Heart left ventricle (tissue), 16 donors: Measurements from ENCODE around the gene WNT11. TPM values are rescaled to one million over a fixed set of nuclear protein-coding genes. Genes with fewer than 3 reads are reported as not detected.
A peak's percentile ranks its signal among the peaks of the same experiment; 100 is the strongest.

ENCODE experiments used
- ATAC-seq, 4 donors: fragments of 200-7000 bp; cut with Tn5 transposase; one replicate each; pipeline ENCODE4 v1.9.1; 2020 to 2022; ENCODE audit warnings: moderate library complexity in 4 of 4, mild to moderate bottlenecking in 3 of 4, moderate number of reproducible peaks in 1 of 4
- DNase-seq, 5 donors: peaks; one replicate each; pipeline ENCODE4 v3.0.0-alpha.2; 2020
- H3K27ac ChIP-seq, 12 donors: fragments of 200-600 bp; sonication (generic) in 4 of 12; one replicate each; pipeline versions ENCODE4 v1.5.0 to v1.8.0; 2016 to 2022; ENCODE audit warnings: mild to moderate bottlenecking in 2 of 12
- H3K27me3 ChIP-seq, 9 donors: fragments of 200-600 bp; sonication (generic) in 2 of 9; one replicate each; pipeline versions ENCODE4 v1.5.1 to v1.8.0; 2016 to 2022; ENCODE audit warnings: mild to moderate bottlenecking in 3 of 9
- H3K36me3 ChIP-seq, 9 donors: fragments of 200-600 bp; sonication (generic) in 2 of 9; one replicate each; pipeline versions ENCODE4 v1.5.0 to v1.8.0; 2018 to 2022; ENCODE audit warnings: mild to moderate bottlenecking in 2 of 9
- H3K4me1 ChIP-seq, 12 donors: fragments of 200-600 bp; sonication (generic) in 4 of 12; one replicate each; pipeline versions ENCODE4 v1.5.0 to v1.8.0; 2016 to 2022; ENCODE audit warnings: mild to moderate bottlenecking in 3 of 12
- H3K4me3 ChIP-seq, 12 donors: fragments of 200-600 bp; sonication (generic) in 4 of 12; one replicate each; pipeline versions ENCODE4 v1.5.0 to v1.8.0; 2017 to 2022; ENCODE audit warnings: mild to moderate bottlenecking in 9 of 12, moderate library complexity in 4 of 12
- H3K9me3 ChIP-seq, 12 donors: fragments of 200-600 bp; sonication (generic) in 4 of 12; one replicate each; pipeline versions ENCODE4 v1.5.0 to v1.8.0; 2016 to 2022; ENCODE audit warnings: mild to moderate bottlenecking in 1 of 12
- POLR2A ChIP-seq, 2 donors: fragments of 450-650 bp; IDR thresholded peaks; one replicate each; pipeline ENCODE4 v1.6.1; 2017; ENCODE audit warnings: antibody characterized with exemption in 2 of 2, mild to moderate bottlenecking in 2 of 2, moderate library complexity in 2 of 2
- WGBS, 4 donors: extraction: QIAGEN DNeasy Blood & Tissue Kit in 2 of 4; methylation state at CpG; one replicate each; pipeline versions ENCODE4 v1.1.5 to v1.1.7; 2013 to 2018; 5-methylcytosine and 5-hydroxymethylcytosine counted together
- intact Hi-C, 10 donors: fragments of 100-400 bp; cut with DNase I; formaldehyde crosslinking; loops; one replicate each; pipeline versions ENCODE4 v1.11.1 to v1.14.2; 2022
- polyA plus RNA-seq, 2 donors: library from polyadenylated mRNA; stranded (reverse); fragments of 200-250 nt; gene quantifications; one replicate each; pipeline ENCODE4 v1.2.3, GENCODE V29; 2013
- total RNA-seq, 9 donors: library from RNA; depleted of rRNA in 2 of 9; stranded (reverse); fragments of >200 nt in 2 of 9; fragmentation: NEBNext Ultra II Directional in 3 of 9; extraction: Animal tissue kit (Norgen Biotek cat#: 25700) in 3 of 9; gene quantifications; one replicate each; pipeline versions ENCODE4 v1.1.0 to v1.2.4, GENCODE V29; 2016 to 2023
- TF ChIP-seq, protein P1 (sequence below), 12 donors: fragments of 200-600 bp; sonication (generic) in 4 of 12; IDR thresholded peaks; one replicate each; pipeline versions ENCODE4 v1.5.0 to v1.8.0; 2018 to 2022; ENCODE audit warnings: antibody characterized with exemption in 12 of 12, mild to moderate bottlenecking in 5 of 12
- donor health status: ischemic (EF 13 %, LVEDD 7.1; RV severe dilation, severe dysfunction).
- donor health status: healthy with polysubstance abuse.
- donor health status: DM: no; HTN: yes; CAD: no.
- donor health status: DM: no; HTN: no; CAD: no.
- donor health status: ischemic (EF 25% LVEDD 6.9; RV normal size, moderate dysfunction).
- donor health status: ischemic (EF 25% LVEDD 5.7; RV mildly dilated, moderate dysfunction).
- donor health status: healthy.
- donor health status: DM: yes; HTN: yes; CAD: no.
- donor health status: ischemic (EF 35%, LVEDD 5.7; RV mildly dilated, moderate dysfunction).
- donor health status: nonischemic (EF 11% LVEDD 7.7; RV severe dilation, severe dysfunction).
- donor health status: DM: yes; HTN: yes; CAD: no.
- donor health status: PGD.
- donor health status: ischemic (EF 29% LVEDD 5.4; RV normal size, mild dysfunction).
- donor health status: nonischemic (EF 23%, LVEDD 6.1; RV moderate dilation, normal function).

The WNT11 gene
- total and polyA plus RNA-seq, 11 donors: 3.8 to 20.9 (median 8.1) TPM

DNA sequence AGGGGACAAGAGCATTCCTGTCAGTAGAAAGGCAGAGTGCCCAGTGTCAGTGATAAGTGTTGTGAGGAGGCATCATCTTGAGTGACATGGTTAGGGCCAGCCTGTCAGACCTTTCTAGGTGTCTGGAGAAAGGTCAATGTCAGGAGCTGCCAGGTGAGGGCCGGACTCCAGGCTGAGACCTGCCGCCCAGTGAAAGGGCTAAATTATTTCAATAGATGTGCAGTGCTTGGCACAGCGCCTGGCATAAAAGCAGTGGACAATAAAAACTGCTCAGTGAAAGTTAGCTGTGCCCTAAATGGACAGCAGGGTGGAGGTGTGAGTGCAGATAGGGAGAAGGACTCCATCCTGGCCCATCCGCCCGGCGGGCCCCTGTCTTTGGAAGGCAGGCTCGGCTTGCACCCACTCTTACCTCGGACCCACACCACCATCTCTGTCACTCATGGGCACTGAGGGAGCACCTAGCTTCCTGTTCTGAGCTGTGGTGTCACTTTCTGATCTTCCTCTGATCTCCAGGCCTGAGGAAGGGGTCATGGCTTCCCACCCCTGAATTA is 23.5 kb upstream of the WNT11 start:
- Histone ChIP-seq H3K27me3 (no peaks in the 10 kb centered on the region), H3K4me3 (no peak overlapping the region), H3K36me3 (no peaks in the 10 kb centered on the region), H3K27ac (no peak overlapping the region), H3K4me1 (peaks cover 0 to 35% (median 7%) of the 10 kb centered on the region in 12 donors), H3K9me3 (no peaks in the 10 kb centered on the region)
- DNase-seq (peak in 1 of 5 donors; percentile 38), ATAC-seq (no peak)
- WGBS, 4 donors: 86 to 93% (median 89%) methylated on average over 8 of the region's 8 CpGs
- intact Hi-C loops: loop anchor here in 2 of 10 donors (10.0 kb wide), 1 partner anchor 215 kb away; the partner anchor contains the start of gene EMSY (in 2 of the 2)
- TF ChIP-seq, protein P1, sequence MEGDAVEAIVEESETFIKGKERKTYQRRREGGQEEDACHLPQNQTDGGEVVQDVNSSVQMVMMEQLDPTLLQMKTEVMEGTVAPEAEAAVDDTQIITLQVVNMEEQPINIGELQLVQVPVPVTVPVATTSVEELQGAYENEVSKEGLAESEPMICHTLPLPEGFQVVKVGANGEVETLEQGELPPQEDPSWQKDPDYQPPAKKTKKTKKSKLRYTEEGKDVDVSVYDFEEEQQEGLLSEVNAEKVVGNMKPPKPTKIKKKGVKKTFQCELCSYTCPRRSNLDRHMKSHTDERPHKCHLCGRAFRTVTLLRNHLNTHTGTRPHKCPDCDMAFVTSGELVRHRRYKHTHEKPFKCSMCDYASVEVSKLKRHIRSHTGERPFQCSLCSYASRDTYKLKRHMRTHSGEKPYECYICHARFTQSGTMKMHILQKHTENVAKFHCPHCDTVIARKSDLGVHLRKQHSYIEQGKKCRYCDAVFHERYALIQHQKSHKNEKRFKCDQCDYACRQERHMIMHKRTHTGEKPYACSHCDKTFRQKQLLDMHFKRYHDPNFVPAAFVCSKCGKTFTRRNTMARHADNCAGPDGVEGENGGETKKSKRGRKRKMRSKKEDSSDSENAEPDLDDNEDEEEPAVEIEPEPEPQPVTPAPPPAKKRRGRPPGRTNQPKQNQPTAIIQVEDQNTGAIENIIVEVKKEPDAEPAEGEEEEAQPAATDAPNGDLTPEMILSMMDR (IDR thresholded peaks at IDR 0.05): no peak
- TF ChIP-seq POLR2A (IDR thresholded peaks at IDR 0.05): no peak

- TF ChIP-seq POLR2A (IDR thresholded peaks at IDR 0.05): no peak
- TF ChIP-seq, protein P1 (IDR thresholded peaks at IDR 0.05): no peak
- Histone ChIP-seq H3K4me1 (peaks cover 0 to 25% (median under 1%) of the 10 kb centered on the region in 12 donors), H3K4me3 (no peak overlapping the region), H3K9me3 (no peaks in the 10 kb centered on the region), H3K36me3 (no peaks in the 10 kb centered on the region), H3K27ac (peak overlapping the region in 1 of 12 donors; percentile 66), H3K27me3 (no peaks in the 10 kb centered on the region)
- WGBS, 4 donors: 83 to 86% (median 85%) methylated on average over 5 of the region's 5 CpGs
- no peak for DNase-seq
- intact Hi-C loops: no loop called here
- no peak for ATAC-seq
Measured at GRCh38 chr11:76228875-76229149, 22.5 kb upstream of the WNT11 start.

DNA sequence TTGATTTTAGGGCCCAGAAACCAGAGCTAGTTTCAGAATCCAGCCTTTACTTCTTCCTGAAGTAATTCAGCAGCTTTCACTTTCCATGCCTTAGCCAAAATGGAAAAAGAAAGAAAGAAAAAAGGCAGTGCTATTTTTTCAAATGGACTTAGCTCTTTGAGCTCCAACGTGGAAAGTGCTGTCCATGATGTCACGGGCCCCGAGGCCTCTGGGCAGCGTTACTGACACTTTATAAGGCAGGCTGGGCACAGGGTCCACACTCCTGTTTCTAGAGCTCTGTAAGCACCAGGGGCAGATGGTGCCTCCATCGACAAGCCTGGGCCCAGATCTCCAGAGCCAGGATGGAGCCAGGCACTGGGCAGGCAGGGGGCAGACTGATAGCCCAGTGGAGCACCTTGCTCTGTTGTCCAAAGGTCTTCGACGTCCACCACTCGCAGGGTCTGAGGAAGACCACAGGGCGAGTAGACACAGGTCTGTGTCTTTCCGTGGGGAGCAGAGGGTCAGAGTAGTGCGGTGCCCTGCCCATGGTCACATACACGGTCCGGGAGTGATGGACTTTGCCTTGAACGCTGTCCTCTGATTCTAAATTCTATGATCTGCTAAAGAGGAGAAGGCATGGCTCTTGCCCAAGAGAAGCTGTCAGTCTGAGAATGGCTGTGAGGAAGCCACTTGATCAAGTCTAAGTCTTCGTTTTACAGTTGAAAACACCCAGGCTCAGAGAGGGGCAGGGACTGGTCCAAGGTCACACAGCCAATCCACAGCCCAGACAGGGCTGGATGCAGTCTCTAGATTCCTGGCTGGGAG is 22.0 kb upstream of the WNT11 start:
- WGBS, 4 donors: 74 to 83% (median 82%) methylated on average over 14 to 15 of the region's 15 CpGs
- intact Hi-C loops: no loop called here
- Histone ChIP-seq H3K27me3 (no peaks in the 10 kb centered on the region), H3K36me3 (no peaks in the 10 kb centered on the region), H3K4me1 (peaks cover 0 to 20% (median 0%) of the 10 kb centered on the region in 12 donors), H3K27ac (peak overlapping the region in 1 of 12 donors; percentile 66), H3K9me3 (no peaks in the 10 kb centered on the region), H3K4me3 (no peak overlapping the region)
- TF ChIP-seq, protein P1 (IDR thresholded peaks at IDR 0.05): no peak
- TF ChIP-seq POLR2A (IDR thresholded peaks at IDR 0.05): no peak
- peak in 1 of 5 donors; percentile 37 for DNase-seq
- no peak for ATAC-seq

DNA sequence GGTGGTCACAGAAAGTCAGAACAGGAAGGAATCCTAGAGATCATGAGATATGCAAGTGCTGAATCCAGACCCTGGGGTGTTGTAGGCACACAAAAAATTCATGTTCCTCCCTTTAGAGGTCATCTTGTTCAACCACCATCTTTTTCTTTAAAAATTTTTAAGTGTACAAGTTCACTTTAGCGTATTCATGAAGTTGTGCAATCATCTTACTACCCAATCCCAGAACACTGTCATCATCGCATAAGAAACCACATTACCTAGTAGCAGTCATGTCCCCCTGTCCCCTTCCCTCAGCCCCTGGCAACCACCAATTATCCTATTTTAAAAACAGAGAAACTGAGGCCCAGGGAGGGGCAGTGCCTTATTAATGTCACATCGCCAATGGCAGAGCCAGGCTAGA is 20.3 kb upstream of the WNT11 start:
- TF ChIP-seq, protein P1 (IDR thresholded peaks at IDR 0.05): no peak
- TF ChIP-seq POLR2A (IDR thresholded peaks at IDR 0.05): no peak
- ATAC-seq (no peak), DNase-seq (peak in 1 of 5 donors; percentile 3)
- Histone ChIP-seq H3K9me3 (no peaks in the 10 kb centered on the region), H3K27me3 (no peaks in the 10 kb centered on the region), H3K4me3 (no peak overlapping the region), H3K36me3 (no peaks in the 10 kb centered on the region), H3K4me1 (peaks cover 0 to 20% (median 0%) of the 10 kb centered on the region in 12 donors), H3K27ac (no peak overlapping the region)
- intact Hi-C loops: no loop called here
- 81 to 100% (median 97%) methylated on average over 3 of the region's 3 CpGs for WGBS, 4 donors
